Cardiac fibroblast (primary cell): ENCODE data around the gene PLXNA4.
A peak's percentile ranks its signal among the peaks of the same experiment; 100 is the strongest.

Source experiments
- DNase-seq, 2 donors: peaks; one replicate each; pipeline versions ENCODE4 v3.0.0 to v3.0.0-alpha.2; 2010; ENCODE audit warnings: low read depth in 2 of 2
- H3K4me3 ChIP-seq, 2 donors: replicated peaks in 1 of 2; 1 replicate in 1 of 2; 2 replicates in 1 of 2; pipeline ENCODE4 v1.5.1; 2011; ENCODE audit warnings: low read depth in 2 of 2, low read length in 2 of 2, mild to moderate bottlenecking in 2 of 2, moderate library complexity in 1 of 2
- TF ChIP-seq, protein P1 (sequence below): IDR thresholded peaks from one replicate; pipeline ENCODE4 v1.5.1; 2011; ENCODE audit warnings: low read depth, mild to moderate bottlenecking, low read length, inconsistent platforms

PLXNA4 gene

DNA sequence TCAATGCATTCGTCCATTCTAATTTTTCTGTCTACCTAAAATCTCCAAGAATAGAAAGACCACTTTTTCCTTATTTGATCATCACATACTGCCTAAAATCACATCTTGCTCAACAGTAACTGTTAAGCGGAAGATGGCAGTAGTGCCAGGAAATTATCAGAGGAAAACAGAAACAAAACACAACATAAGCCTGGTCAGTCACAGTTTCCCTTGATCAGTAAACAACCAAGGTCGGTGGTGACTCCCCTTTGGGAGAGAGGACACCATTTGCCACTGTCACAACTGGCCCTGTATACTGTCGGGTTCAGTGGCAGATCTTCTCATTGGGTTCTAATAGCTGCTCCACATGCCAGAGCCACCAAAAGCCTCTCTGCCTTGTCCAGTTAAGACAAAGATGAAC is 106.6 kb downstream of the PLXNA4 start:
- DNase-seq: no peak
- TF ChIP-seq, protein P1, sequence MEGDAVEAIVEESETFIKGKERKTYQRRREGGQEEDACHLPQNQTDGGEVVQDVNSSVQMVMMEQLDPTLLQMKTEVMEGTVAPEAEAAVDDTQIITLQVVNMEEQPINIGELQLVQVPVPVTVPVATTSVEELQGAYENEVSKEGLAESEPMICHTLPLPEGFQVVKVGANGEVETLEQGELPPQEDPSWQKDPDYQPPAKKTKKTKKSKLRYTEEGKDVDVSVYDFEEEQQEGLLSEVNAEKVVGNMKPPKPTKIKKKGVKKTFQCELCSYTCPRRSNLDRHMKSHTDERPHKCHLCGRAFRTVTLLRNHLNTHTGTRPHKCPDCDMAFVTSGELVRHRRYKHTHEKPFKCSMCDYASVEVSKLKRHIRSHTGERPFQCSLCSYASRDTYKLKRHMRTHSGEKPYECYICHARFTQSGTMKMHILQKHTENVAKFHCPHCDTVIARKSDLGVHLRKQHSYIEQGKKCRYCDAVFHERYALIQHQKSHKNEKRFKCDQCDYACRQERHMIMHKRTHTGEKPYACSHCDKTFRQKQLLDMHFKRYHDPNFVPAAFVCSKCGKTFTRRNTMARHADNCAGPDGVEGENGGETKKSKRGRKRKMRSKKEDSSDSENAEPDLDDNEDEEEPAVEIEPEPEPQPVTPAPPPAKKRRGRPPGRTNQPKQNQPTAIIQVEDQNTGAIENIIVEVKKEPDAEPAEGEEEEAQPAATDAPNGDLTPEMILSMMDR: no peak

DNA sequence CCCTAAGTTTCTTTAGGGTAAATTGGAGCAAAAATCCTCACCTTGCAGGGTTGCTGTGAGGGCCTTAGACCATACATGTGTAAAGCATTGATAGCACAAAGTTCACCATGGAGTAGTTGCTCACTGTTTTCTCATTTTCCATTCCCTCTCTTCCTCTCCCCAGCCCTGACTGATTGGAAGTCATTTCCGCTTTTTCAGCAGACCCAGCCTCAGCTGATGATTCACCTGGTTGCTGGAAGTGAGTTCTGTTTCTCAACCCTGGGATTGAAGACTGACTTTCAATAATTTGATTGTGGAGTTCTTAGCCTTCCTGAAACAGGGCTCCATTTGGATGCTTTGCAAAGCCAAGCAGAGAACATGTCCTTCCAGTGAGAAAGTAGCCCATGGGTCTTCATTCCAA is 107.0 kb downstream of the PLXNA4 start:
- peak in 1 of 2 donors; percentile 29 for DNase-seq
- no peak overlapping the region for H3K4me3 ChIP-seq
- TF ChIP-seq, protein P1: no peak

More for the DNA sequence above, 106.6 kb downstream of the PLXNA4 start:
- no peak overlapping the region for H3K4me3 ChIP-seq

DNA sequence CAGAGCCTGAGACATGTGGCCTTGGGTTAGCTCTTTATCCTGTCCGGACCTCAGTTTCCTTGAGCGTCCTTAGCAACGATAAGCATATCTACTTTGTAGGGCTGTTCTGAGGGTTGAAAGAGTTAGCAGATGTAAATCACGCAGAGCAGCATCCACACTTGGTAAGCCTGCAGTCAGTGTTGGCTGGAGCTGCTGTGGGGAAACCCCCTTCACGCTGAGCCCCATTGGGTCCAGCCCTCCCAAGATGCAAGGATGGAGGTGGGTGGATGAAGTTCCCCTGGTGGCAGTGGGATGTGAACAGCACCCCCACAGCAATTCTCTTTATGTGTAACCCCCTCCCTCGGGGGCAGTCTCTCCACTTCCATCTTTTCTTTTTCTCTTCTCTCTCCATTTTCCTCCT is 109.9 kb downstream of the PLXNA4 start:
- no peak for DNase-seq
- H3K4me3 ChIP-seq: no peak overlapping the region
- TF ChIP-seq, protein P1: no peak

DNA sequence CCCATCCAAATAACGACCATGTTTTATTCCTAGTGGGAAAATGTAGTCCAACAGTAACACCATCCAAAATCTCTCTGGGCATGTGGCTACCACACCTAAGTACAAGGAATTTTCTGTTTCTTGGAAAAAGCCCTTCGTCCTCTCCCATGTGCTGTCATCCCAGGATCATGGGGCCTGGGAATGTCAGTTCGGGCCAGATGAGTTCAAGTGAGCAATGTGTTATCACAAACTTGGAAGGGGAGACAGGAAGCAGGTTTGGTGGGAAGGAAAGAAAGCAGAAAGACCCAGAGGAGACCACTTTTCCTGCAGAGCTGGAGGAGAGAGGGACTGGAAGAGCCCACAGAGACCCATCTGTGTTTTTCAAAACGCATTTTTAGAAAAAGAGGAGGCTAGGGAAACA is 110.8 kb downstream of the PLXNA4 start:
- TF ChIP-seq, protein P1: no peak
- H3K4me3 ChIP-seq: no peak overlapping the region

DNA sequence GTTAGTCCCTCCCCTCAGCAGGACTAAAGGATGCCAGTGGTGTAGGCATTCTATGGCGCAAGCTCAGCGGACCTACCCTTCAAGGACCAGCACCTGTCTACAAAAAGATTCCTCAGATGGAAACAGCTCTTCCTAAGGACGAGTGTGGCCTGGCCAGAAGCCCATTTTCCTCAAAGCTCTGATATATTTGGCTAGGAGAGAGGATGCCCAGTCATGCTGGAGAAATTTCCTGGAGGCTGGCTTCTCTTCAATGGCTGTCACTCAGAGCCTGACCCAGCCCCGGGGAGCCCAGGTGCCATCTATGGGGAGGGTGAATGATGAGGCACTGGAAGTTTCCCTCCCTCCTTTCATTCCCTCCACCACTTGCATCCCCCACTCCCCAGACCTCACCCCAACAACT is 111.5 kb downstream of the PLXNA4 start:
- no peak overlapping the region for H3K4me3 ChIP-seq
- DNase-seq: peak; percentile 38 to 70
- TF ChIP-seq, protein P1: no peak

More for the DNA sequence above, 110.8 kb downstream of the PLXNA4 start:
- DNase-seq: no peak

DNA sequence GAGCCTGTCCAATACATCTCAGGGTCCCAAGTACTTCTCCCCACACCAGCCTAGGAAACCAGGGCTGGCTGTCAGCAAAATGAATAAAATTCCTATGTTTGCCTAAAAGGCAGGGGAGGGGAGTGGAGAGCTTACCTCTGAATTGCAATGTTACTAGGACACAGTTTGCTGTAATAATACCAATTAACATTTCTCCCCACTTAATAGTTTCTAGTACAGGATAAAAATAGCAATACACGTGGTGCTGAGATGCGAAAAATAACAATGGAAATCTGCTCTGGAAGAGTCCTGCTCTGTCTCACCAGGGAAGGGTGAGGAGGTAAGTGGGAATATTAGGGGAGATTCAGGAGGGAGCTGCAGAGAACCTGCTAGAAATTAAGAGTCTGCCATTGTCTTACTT is 112.3 kb downstream of the PLXNA4 start:
- H3K4me3 ChIP-seq: no peak overlapping the region
- no peak for DNase-seq
- TF ChIP-seq, protein P1: no peak

DNA sequence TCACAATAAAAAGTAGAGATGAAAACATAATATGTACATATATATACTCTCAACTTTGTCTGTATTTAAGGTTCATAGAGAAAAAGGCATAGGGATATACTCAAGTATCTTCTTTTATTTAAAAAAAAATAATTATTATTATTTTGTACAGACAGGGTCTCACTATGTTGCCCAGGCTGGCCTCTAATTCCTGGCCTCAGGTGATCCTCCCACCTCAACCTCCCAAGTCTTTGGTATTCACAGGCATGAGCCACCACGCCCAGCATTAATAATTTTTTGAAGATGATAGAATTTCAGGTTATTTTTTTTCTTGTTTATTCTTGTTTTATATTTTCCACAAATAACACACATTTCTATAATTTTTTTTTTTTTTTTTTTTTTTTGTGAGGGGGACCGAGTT is 113.8 kb downstream of the PLXNA4 start:
- TF ChIP-seq, protein P1: no peak
- no peak for DNase-seq
- H3K4me3 ChIP-seq: no peak overlapping the region
